GM23338 (cell line): ENCODE measurements around the gene HAPLN2.

Source experiments
- CREB1 ChIP-seq: fragments of 250-450 bp; sonication (Bioruptor Pico); IDR thresholded peaks from 2 replicates; pipeline ENCODE4 v1.5.0; 2020; ENCODE audit warnings: low read depth, mild to moderate bottlenecking, moderate library complexity
- CTCF ChIP-seq, 2 experiments: fragments of 200-600 bp in 1 of 2; sonication (generic) in 1 of 2; conservative IDR thresholded peaks; 2 replicates each; pipeline versions ENCODE4 v1.5.1 to v1.6.1; 2016 to 2017; ENCODE audit warnings: antibody characterized with exemption in 2 of 2, low read depth in 2 of 2, mild to moderate bottlenecking in 2 of 2, moderate library complexity in 1 of 2
- ETS1 ChIP-seq: IDR thresholded peaks from 2 replicates; pipeline ENCODE4 v1.6.1; 2016; ENCODE audit warnings: antibody characterized with exemption
- EZH2 ChIP-seq: fragments of 200-600 bp; sonication (generic); IDR thresholded peaks from one replicate; pipeline ENCODE4 v1.8.0; 2017; ENCODE audit warnings: antibody characterized with exemption, mild to moderate bottlenecking, low read depth; ENCODE audit not compliant: unreplicated experiment
- EZH2phosphoT487 ChIP-seq: fragments of 200-600 bp; sonication (generic); IDR thresholded peaks from one replicate; pipeline ENCODE4 v1.8.1; 2018; ENCODE audit warnings: antibody characterized with exemption; ENCODE audit not compliant: unreplicated experiment
- JUNB ChIP-seq: IDR thresholded peaks from one replicate; pipeline ENCODE4 v1.6.1; 2016; ENCODE audit warnings: antibody characterized with exemption; ENCODE audit not compliant: unreplicated experiment
- NANOG ChIP-seq: IDR thresholded peaks from 2 replicates; pipeline ENCODE4 v1.6.1; 2016; ENCODE audit warnings: antibody characterized with exemption, borderline replicate concordance
- POLR2AphosphoS5 ChIP-seq: IDR thresholded peaks from 2 replicates; pipeline ENCODE4 v1.6.1; 2016; ENCODE audit warnings: antibody characterized with exemption, low read depth
- STAT1 ChIP-seq: IDR thresholded peaks from one replicate; pipeline ENCODE4 v1.6.1; 2016; ENCODE audit warnings: antibody characterized with exemption; ENCODE audit not compliant: unreplicated experiment
- ZNF114 ChIP-seq: fragments of 250-450 bp; sonication (Bioruptor Pico); IDR thresholded peaks from 2 replicates; pipeline ENCODE4 v1.5.0; 2020; ENCODE audit warnings: mild to moderate bottlenecking, moderate library complexity
- ZNF331 ChIP-seq: fragments of 250-450 bp; sonication (Bioruptor Pico); IDR thresholded peaks from 2 replicates; pipeline ENCODE4 v1.5.0; 2020; ENCODE audit warnings: low read depth, mild to moderate bottlenecking, moderate library complexity
- TF ChIP-seq, protein P1 (sequence below): IDR thresholded peaks from one replicate; pipeline ENCODE4 v1.6.1; 2018; ENCODE audit warnings: antibody characterized with exemption; ENCODE audit not compliant: unreplicated experiment

GRCh38 chr1:156586892-156587477 lies 32.2 kb upstream of the HAPLN2 start:
- TF ChIP-seq CTCF (conservative IDR thresholded peaks at IDR 0.05; ENCODE audit: low read depth in 2 of 2) (no peak), EZH2 (no peak), POLR2AphosphoS5 (no peak), ZNF331 (CRISPR knock-in tag) (no peak), ETS1 (no peak), EZH2phosphoT487 (no peak), CREB1 (CRISPR knock-in tag) (no peak), NANOG (no peak), ZNF114 (CRISPR knock-in tag) (no peak), JUNB (no peak), STAT1 (no peak)
- TF ChIP-seq, protein P1, sequence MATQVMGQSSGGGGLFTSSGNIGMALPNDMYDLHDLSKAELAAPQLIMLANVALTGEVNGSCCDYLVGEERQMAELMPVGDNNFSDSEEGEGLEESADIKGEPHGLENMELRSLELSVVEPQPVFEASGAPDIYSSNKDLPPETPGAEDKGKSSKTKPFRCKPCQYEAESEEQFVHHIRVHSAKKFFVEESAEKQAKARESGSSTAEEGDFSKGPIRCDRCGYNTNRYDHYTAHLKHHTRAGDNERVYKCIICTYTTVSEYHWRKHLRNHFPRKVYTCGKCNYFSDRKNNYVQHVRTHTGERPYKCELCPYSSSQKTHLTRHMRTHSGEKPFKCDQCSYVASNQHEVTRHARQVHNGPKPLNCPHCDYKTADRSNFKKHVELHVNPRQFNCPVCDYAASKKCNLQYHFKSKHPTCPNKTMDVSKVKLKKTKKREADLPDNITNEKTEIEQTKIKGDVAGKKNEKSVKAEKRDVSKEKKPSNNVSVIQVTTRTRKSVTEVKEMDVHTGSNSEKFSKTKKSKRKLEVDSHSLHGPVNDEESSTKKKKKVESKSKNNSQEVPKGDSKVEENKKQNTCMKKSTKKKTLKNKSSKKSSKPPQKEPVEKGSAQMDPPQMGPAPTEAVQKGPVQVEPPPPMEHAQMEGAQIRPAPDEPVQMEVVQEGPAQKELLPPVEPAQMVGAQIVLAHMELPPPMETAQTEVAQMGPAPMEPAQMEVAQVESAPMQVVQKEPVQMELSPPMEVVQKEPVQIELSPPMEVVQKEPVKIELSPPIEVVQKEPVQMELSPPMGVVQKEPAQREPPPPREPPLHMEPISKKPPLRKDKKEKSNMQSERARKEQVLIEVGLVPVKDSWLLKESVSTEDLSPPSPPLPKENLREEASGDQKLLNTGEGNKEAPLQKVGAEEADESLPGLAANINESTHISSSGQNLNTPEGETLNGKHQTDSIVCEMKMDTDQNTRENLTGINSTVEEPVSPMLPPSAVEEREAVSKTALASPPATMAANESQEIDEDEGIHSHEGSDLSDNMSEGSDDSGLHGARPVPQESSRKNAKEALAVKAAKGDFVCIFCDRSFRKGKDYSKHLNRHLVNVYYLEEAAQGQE, result no peak
